Stimulated activated CD8-positive, alpha-beta memory T cell treated with anti-CD3 and anti-CD28 coated beads, Interleukin-7, amount 100 ng/mL, for 4 hours (primary cell): ENCODE data around the gene SLC66A1.

Experiments used
- DNase-seq, 2 donors: peaks; one replicate each; pipeline ENCODE4 v3.0.0-alpha.2; 2020; ENCODE audit warnings: low read depth in 2 of 2

SLC66A1 gene

GRCh38 chr1:19363536-19364152 is 51.5 kb downstream of the SLC66A1 start:
- DNase-seq: no peak

GRCh38 chr1:19365721-19366120 is 53.6 kb downstream of the SLC66A1 start:
- no peak for DNase-seq

- DNase-seq: no peak
These were observed 54.7 kb downstream of the SLC66A1 start for GRCh38 chr1:19366599-19367536.

- no peak for DNase-seq
These were observed 55.5 kb downstream of the SLC66A1 start for GRCh38 chr1:19367584-19368041.

- no peak for DNase-seq
These were observed 55.9 kb downstream of the SLC66A1 start for GRCh38 chr1:19368050-19368449.

GRCh38 chr1:19368964-19369363 is 56.8 kb downstream of the SLC66A1 start:
- DNase-seq: no peak

- DNase-seq: no peak
These were observed 57.4 kb downstream of the SLC66A1 start for GRCh38 chr1:19369396-19370090.

GRCh38 chr1:19370453-19371170 is 58.5 kb downstream of the SLC66A1 start:
- no peak for DNase-seq

GRCh38 chr1:19371226-19372135 is 59.4 kb downstream of the SLC66A1 start:
- no peak for DNase-seq

GRCh38 chr1:19372136-19372514 is 60.0 kb downstream of the SLC66A1 start:
- DNase-seq: no peak

- no peak for DNase-seq
These were observed 60.5 kb downstream of the SLC66A1 start for GRCh38 chr1:19372602-19373001.

- no peak for DNase-seq
These were observed 61.3 kb downstream of the SLC66A1 start for GRCh38 chr1:19373211-19374082.

GRCh38 chr1:19374083-19374801 is 62.1 kb downstream of the SLC66A1 start:
- DNase-seq: no peak

GRCh38 chr1:19374926-19375325 is 62.8 kb downstream of the SLC66A1 start:
- no peak for DNase-seq

GRCh38 chr1:19375631-19376400 is 63.7 kb downstream of the SLC66A1 start:
- no peak for DNase-seq

- no peak for DNase-seq
These were observed 64.6 kb downstream of the SLC66A1 start for GRCh38 chr1:19376428-19377372.
